ENCODE data around the gene NAA10.
"Not testable (repeated sequence)": the region's sequence is repeated elsewhere in the genome, so short reads cannot be mapped to it uniquely, and the experiment has no call there.

Gene NAA10

GRCh38 chrX:153934762-153935325 is at the start of gene NAA10:
NAA10 (minus strand) TSS chrX:153935037; CDS start chrX:153934904, 133 bp downstream.
- DNase-seq, result peak; percentile 46 to 86

- no peak for DNase-seq
Measured at GRCh38 chrX:153983321-153983801, 48.5 kb upstream of the NAA10 start.

- no peak for DNase-seq
Measured at GRCh38 chrX:153981771-153982533, 47.1 kb upstream of the NAA10 start.

GRCh38 chrX:153981231-153981630 is 46.4 kb upstream of the NAA10 start:
- DNase-seq, result no peak

GRCh38 chrX:153980394-153980793 is 45.6 kb upstream of the NAA10 start:
- DNase-seq, result not testable (repeated sequence)

GRCh38 chrX:153974726-153975286 is 40.0 kb upstream of the NAA10 start:
- no peak for DNase-seq

GRCh38 chrX:153974003-153974725 is 39.3 kb upstream of the NAA10 start:
- no peak for DNase-seq

GRCh38 chrX:153973127-153974002 is 38.5 kb upstream of the NAA10 start:
- DNase-seq, result no peak

GRCh38 chrX:153972368-153973126 is 37.7 kb upstream of the NAA10 start, which contains the start of gene TMEM187:
TMEM187 (plus strand) TSS chrX:153972754; CDS start chrX:153982063, 9,309 bp downstream.
- DNase-seq, result peak; percentile 91 to 96

GRCh38 chrX:153971450-153972367 is 36.9 kb upstream of the NAA10 start, which contains the start of gene HCFC1:
HCFC1 (minus strand) TSS chrX:153971818; CDS start chrX:153970840, 978 bp downstream.
- peak; percentile 96 to 99 for DNase-seq

GRCh38 chrX:153971124-153971449 is 36.2 kb upstream of the NAA10 start:
- peak; percentile 90 to 91 for DNase-seq

- DNase-seq, result peak; percentile 72 to 90
Measured at GRCh38 chrX:153970357-153971123, 35.7 kb upstream of the NAA10 start.

GRCh38 chrX:153969904-153970356 is 35.1 kb upstream of the NAA10 start:
- DNase-seq, result peak in 1 of 2 experiments; percentile 72

GRCh38 chrX:153969125-153969903 is 34.5 kb upstream of the NAA10 start:
- no peak for DNase-seq

- DNase-seq, result peak; percentile 26 to 34
Measured at GRCh38 chrX:153968754-153969124, 33.9 kb upstream of the NAA10 start.

- peak in 1 of 2 experiments; percentile 35 for DNase-seq
Measured at GRCh38 chrX:153968255-153968654, 33.4 kb upstream of the NAA10 start.

- no peak for DNase-seq
Measured at GRCh38 chrX:153967536-153968224, 32.8 kb upstream of the NAA10 start.
